NCI-H128 (cell line): Measurements from ENCODE around the gene ITGA2B.
"Not testable (repeated sequence)": the region's sequence is repeated elsewhere in the genome, so short reads cannot be mapped to it uniquely, and the experiment has no call there.

ENCODE experiments used
- DNase-seq: peaks from one replicate; lab custom pipeline; 2025; ENCODE audit not compliant: unreplicated experiment; lab: John Stamatoyannopoulos, UW

Gene ITGA2B

DNA sequence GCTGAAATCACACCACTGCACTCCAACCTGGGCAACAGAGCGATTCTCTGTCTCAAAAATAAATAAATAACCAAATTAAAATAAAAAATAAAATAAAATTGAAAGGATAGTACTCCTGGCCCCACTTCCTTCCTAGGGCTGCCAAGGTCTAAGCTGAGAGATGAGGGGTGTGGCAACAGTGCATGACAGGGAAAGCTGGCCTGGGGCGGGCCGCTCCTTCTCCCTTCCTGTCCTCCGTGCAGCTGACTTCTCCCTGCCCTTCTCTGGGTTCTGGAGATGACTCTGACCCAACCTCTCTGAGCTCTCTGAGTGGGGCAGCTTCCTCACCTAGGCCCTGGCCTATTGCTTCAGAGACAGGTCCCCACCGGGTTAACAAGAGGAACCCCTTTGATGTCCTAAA, 56.1 kb downstream of the ITGA2B start:
- no peak for DNase-seq

DNA sequence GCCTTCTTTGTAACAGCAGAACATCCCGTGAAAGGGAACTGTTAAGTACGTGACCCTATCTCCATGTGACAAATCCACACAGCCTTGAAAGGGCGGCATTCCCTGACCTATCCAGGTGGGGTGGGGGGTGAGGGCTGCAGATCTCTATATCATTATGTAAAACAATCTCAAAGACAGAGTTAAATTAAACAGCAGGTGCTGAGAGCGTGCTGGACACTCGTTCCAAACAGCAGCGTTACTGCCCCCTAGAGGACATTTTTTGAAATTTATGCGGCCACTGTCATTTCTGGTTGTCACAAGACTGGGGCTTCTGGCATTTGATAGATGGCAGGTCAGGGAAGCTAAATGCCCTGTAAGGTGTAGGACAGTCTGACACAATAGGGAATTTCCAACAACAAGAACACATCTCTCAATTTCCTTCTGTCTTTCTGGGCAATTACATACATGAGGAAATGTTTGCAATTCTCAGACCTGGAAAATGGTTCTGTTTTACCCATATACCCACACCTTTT, 58.1 kb downstream of the ITGA2B start:
- DNase-seq, result no peak

DNA sequence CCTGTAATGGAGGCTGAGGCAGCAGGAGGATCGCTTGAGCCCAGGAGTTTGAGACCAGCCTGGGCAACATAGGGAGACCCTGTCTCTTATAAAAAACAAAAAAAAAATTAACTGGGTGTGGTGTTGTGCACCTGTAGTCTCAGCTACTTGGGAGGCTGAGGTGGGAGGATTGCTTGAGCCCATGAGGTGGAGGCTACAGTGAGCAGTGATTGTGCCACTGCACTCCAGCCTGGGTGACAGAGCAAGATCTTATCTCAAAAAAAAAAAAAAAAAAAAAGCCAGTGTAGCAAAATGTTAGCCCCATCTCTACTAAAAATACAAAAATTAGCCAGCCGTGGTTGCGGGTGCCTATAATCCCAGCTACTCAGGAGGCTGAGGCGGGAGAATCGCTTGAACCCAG, 59.2 kb downstream of the ITGA2B start:
- DNase-seq, result not testable (repeated sequence)

DNA sequence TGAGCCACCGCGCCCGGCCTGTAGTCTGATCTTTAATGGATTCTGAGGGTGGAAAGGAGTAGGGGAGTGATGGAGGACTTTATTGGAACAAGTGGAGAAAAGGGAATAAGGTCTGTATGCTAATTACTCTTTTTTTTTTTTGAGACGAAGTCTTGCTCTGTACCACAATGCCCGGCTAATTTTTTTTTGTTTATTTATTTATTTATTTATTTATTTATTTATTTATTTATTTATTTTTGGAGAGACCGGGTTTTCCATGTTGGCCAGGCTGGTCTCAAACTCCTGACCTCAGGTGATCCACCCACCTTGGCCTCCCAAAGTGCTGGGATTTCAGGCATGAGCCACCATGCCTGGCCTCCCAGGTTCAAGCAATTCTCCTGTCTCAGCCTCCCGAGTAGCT, 59.9 kb downstream of the ITGA2B start:
- DNase-seq, result not testable (repeated sequence)

DNA sequence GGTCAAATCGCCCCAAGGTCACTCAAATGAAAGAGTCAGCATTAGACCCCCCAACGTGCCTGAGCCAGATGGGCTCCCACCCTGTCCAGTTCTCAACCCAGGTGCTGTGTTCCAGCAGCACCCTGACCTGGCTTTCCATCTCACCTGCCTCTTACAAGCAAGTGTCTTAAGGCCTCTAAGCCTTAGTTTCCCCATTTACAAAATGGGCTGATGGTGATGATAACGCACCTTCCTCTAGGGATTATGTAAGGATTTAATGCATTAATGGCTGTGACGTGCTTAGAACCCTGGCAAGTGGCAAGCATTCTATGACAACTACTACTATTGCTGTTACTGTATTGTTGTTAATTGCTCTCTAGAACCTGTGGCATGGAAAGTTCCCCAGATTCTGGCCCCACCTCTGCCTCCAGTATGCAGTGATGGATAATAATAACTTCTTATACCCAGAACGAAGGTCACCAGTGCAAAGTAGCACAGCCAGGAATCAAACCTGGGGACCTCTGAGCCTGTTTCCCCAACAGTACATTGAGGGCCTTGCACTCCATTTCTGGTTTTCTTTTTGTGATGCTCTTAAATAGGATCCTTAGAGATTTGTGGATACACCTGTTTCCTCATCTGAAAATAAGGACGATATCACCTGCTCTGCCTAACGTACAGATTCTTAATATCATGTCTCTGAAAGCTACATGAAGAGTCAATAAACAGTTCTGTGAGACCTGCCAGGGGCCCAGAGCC, 61.6 kb downstream of the ITGA2B start:
- no peak for DNase-seq

DNA sequence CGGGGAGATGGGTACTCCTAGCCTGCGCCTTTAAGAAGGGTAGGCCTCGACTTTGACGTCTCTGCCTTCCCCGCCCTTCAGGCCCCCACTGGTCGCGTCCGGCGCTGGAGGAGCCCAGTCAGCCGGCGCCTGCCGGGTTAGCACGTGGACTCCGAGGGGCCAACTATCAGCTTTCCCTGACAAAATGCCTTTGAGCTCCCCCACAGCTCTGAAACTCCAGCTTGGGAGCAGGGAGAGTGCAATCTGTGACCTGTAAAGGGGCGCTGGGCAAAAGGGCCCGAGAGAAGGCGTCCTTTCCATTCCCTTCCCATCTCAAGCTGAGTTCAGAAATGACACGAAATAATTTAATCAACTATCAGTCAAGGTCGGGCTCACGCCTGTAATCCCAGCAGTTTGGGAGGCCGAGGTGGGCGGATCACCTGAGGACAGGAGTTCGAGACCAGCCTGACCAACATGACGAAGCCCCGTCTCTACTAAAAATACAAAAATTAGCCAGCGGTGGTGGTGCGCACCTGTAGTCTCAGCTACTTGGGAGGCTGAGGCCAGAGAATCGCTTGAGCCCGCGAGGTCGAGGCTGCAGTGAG, 62.5 kb downstream of the ITGA2B start:
- peak; percentile 72 for DNase-seq

DNA sequence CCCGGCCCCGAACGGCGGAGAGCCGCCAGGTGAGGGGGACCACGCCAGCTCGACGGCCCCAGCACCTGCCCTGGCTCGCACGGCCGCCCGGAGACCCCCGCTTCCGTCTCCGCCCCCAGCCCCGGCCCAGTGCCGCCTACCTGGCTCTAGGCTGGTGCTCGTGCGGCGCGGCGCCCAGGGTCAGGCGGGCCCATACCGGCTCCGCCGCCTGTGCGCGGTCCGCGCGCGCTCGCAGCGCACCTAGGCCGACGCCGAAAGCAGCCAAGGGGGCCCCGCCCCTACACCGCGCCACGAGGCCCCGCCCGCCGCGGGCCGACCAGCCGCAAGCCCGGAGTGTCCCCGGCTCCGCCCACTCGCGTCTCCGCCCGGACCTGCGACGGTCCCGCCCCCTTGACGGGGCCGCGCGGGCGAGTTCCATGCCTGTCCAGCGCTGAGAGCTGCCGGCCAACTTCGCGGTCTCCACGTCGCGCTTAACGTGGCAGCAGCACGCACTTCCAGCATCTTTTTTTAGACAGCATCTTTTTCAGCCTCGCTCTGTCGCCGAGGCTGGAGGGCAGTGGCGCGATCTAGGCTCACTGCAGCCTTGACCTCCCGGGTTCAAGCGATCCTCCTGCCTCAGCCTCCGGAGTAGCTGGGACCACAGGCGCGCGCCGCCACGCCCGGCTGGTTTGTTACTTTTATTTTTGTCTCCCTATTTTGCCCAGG, 64.7 kb downstream of the ITGA2B start, which contains the start of gene SLC25A39:
SLC25A39 (minus strand) TSS at position 253 of the 705 bp plus-strand sequence. CDS start 1,261 bp downstream, outside the sequence.
- peak; percentile 72 for DNase-seq

DNA sequence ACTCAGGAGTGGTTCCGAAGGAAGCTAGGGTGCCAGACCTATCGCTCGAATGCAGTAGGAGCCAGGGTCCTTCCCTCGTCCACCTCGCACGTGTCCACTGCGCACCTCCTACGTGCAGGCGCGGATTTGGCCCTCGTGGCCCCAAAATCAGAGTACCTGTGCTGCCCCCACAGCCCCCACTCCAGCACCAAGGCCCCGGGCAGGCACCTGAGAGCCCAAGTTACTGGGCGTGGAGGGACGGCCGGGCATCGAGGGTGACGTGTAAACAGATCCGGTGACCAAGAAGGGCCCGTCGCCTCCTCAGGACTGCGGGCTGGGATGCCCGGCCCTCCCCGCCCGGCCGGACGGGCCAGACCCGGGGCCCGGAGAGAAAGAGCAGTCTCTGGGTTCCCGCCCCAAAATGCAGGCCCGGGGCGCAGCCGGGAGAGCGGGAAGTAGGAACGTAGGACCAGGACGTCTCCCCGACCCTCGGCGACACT, 65.3 kb downstream of the ITGA2B start:
- no peak for DNase-seq

DNA sequence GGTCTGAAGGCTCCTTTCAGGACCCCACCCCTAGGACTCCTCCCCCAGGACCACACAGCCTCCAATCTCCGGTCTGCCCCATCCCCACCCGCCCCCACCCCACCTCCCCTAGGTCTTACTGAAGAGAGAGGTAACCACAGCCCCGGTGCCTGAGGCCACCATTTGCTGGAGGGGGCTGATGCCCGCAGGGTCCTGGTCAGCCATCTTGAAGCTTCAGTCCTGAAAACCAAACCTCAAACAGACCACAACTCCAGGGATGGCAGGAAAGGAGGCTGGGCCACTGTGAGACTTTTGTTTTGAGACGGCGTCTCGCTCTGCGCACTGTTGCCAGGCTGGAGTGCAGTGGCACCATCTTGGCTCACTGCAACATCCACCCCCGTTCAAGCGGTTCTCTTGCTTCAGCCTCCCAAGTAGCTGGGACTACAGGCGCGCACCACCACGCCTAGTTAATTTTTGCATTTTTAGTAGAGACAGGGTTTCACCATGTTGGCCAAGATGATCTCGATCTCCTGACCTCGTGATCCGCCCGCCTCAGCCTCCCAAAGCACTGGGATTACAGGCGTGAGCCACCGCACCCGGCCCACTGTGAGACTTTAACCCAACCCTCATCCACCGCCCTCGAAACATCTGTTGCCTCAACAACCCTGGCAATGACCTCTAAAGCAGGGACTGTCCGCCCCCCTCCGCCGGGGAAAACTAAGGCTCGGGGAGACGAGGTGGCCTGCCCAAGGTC, 65.9 kb downstream of the ITGA2B start:
- no peak for DNase-seq

DNA sequence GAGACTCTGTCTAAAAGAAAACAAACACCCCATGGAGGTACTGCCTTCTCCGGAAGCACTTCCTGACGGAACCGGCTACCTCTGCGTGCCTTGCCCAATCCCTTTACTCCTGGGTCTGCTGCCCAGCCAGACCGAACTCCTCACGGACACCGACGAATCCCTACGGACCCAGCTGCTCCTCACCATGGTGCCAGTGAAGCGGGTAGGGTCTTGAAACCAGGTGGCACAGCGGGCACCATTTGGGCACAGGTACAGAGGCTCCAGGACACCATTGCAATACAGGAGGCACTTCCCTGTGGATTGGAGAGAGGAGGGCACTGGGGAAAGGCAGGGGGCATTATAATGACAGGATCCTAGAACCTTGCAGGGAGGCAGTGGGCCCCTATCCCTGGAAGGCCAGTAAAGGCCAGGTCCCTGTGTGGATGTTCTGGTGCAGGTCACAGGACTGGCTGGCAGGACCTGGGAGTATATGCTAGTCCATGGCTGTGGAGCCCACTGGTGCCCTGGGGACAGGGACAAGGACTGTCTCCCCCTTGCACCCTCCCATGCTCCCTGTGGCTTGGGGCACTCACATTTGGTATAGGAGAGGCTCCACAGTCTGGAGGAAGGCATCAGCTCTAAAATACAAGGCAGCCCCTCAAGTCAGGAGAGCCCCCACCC, 67.1 kb downstream of the ITGA2B start:
- no peak for DNase-seq
